Measurements from ENCODE around the gene CNTN5. TPM values are rescaled to one million over a fixed set of nuclear protein-coding genes. Genes with fewer than 3 reads are reported as not detected.

The CNTN5 gene
- total RNA-seq, 1 experiment from 2014 or later: not detected

DNA sequence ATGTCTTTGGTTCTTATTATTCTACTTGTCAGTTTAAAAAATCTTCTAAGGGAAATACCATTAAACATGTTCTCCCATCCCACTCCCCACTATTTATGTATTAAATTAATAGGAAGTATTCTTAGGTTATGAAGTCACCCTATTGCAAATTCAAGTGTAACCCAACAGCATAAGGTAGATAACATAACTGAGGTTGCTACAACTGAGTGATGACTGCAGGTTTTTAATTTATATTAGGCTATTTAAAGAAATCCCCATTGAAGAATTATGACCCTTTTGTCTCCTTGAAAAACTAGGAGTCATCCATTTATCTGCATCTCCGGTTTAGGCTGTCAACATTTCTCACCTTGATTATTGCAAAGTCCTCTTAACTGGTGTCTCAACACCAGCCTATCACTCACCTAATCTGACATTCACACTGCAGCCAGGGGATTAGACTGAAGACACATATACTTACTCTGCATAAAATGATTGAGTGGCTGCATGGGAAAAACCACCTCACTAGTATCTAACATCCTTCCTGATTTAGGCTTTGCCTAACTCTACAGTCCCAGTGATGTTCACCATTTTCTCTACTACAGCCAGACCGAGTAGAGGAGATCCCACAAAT, 649.4 kb downstream of the CNTN5 start:
- H3K4me3 ChIP-seq (ENCODE audit: low read length): no peak overlapping the region
- no TSS peak for BruUV-seq (replicated peaks)
- CTCF ChIA-PET: no interaction called here
- 0 out of 2 replicates have a peak, but pooled peaks cover 2% of the 10 kb centered on the region for H3K9me2 ChIP-seq (replicated peaks; ENCODE audit: low read length)
- ATAC-seq: no peak
- H4K20me1 ChIP-seq (ENCODE audit: low read length): no peaks in the 10 kb centered on the region
- no peaks in the 10 kb centered on the region for H3K79me2 ChIP-seq (ENCODE audit: low read length)
- no peak overlapping the region for H3K4me2 ChIP-seq (ENCODE audit: low read length)
- no peak overlapping the region for H3K27ac ChIP-seq (ENCODE audit: low read length)
- H3K9me3 ChIP-seq (ENCODE audit: low read length): no peaks in the 10 kb centered on the region
- no peaks in the 10 kb centered on the region for H3F3A ChIP-seq (ENCODE audit: low read length, unreplicated experiment)
- H3K36me3 ChIP-seq (ENCODE audit: low read depth, low read length): no peaks in the 10 kb centered on the region
- DNase-seq: no peak
- H2AFZ ChIP-seq (ENCODE audit: low read length): no peak overlapping the region
- TF ChIP-seq EZH2 (IDR thresholded peaks at IDR 0.05; ENCODE audit: low read length, unreplicated experiment) (no peak), EZH2phosphoT487 (IDR thresholded peaks at IDR 0.05; ENCODE audit: borderline replicate concordance, low read length) (no peak)
- TF ChIP-seq, protein P1, sequence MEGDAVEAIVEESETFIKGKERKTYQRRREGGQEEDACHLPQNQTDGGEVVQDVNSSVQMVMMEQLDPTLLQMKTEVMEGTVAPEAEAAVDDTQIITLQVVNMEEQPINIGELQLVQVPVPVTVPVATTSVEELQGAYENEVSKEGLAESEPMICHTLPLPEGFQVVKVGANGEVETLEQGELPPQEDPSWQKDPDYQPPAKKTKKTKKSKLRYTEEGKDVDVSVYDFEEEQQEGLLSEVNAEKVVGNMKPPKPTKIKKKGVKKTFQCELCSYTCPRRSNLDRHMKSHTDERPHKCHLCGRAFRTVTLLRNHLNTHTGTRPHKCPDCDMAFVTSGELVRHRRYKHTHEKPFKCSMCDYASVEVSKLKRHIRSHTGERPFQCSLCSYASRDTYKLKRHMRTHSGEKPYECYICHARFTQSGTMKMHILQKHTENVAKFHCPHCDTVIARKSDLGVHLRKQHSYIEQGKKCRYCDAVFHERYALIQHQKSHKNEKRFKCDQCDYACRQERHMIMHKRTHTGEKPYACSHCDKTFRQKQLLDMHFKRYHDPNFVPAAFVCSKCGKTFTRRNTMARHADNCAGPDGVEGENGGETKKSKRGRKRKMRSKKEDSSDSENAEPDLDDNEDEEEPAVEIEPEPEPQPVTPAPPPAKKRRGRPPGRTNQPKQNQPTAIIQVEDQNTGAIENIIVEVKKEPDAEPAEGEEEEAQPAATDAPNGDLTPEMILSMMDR (conservative IDR thresholded peaks at IDR 0.05; ENCODE audit: low read depth, low read length): no peak
- no peak overlapping the region for H3K9ac ChIP-seq (ENCODE audit: low read length)
- POLR2A ChIA-PET (ENCODE audit: unreplicated experiment): interaction anchor here (0.6 kb wide), 1 partner anchor 17 kb away, joined by 4 read pairs; no protein-coding TSS in a partner anchor
- H3K27me3 ChIP-seq (ENCODE audit: low read length): no peaks in the 10 kb centered on the region
- intact Hi-C loops (cut with micrococcal nuclease): no loop called here
- H3K4me1 ChIP-seq (ENCODE audit: insufficient read depth, low read length): no peaks in the 10 kb centered on the region

DNA sequence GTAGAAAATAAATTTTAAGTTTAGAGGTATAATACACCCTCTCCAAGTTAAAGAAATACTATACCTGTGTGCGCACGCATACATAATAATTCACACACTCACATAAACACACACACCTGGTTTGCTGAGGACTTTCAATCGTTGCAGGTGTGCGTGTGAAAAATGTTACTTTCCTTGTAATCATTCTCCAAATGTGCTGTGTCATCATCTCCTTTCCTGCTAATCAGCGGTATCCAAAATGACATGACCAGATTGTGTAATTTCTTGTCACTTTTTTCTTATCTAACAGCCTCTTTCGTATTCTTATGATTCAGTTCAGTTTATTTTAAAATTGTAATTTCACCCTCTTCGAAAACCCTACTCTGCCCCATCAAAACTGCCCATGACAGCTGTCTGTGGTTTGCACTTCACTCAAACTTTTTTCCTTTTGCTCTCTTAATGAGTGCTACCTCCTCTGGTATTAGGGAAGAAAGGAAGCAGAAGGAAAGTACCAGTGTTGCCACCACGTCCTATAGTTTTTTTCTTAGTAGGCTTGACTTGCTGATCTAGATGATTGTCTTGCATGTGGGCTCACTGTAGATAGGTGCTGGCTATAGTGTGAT, 651.2 kb downstream of the CNTN5 start:
- Histone ChIP-seq H3K4me3 (ENCODE audit: low read length) (no peak overlapping the region), H3K4me1 (ENCODE audit: insufficient read depth, low read length) (no peaks in the 10 kb centered on the region), H3K27ac (ENCODE audit: low read length) (no peak overlapping the region), H3K36me3 (ENCODE audit: low read depth, low read length) (no peaks in the 10 kb centered on the region), H3K9me2 (replicated peaks; ENCODE audit: low read length) (0 out of 2 replicates have a peak, but pooled peaks cover 2% of the 10 kb centered on the region), H3K79me2 (ENCODE audit: low read length) (no peaks in the 10 kb centered on the region), H3K9me3 (ENCODE audit: low read length) (no peaks in the 10 kb centered on the region), H3K27me3 (ENCODE audit: low read length) (no peaks in the 10 kb centered on the region), H2AFZ (ENCODE audit: low read length) (no peak overlapping the region), H3K9ac (ENCODE audit: low read length) (no peak overlapping the region), H3K4me2 (ENCODE audit: low read length) (no peak overlapping the region), H3F3A (ENCODE audit: low read length, unreplicated experiment) (no peaks in the 10 kb centered on the region), H4K20me1 (ENCODE audit: low read length) (no peaks in the 10 kb centered on the region)
- no TSS peak for BruUV-seq (replicated peaks)
- TF ChIP-seq EZH2 (IDR thresholded peaks at IDR 0.05; ENCODE audit: low read length, unreplicated experiment): no peak
- TF ChIP-seq EZH2phosphoT487 (IDR thresholded peaks at IDR 0.05; ENCODE audit: borderline replicate concordance, low read length): no peak
- TF ChIP-seq, protein P1 (conservative IDR thresholded peaks at IDR 0.05; ENCODE audit: low read depth, low read length): no peak
- DNase-seq: no peak
- intact Hi-C loops (cut with micrococcal nuclease): no loop called here
- ChIA-PET POLR2A (ENCODE audit: unreplicated experiment) (no interaction called here), CTCF (no interaction called here)
- no peak for ATAC-seq

DNA sequence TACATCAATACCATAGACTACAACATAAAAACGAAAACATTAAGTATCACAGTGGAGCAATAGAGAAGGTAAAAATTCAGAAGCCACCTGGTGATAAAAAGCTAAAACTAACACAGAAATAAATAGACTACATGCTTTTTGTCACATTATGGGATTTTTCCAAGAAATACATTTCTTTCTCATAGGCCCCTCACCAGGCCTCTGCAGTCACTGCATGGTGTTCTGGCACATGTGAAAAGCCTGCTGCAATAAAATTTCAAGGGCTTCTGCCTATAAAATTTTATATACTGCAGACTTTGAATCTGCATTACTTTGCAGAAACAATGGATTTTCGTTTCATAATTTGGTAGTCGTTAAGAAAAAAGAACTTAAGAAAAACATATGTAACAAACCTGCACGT, 655.5 kb downstream of the CNTN5 start:
- H3K4me1 ChIP-seq (ENCODE audit: insufficient read depth, low read length): no peaks in the 10 kb centered on the region
- TF ChIP-seq EZH2 (IDR thresholded peaks at IDR 0.05; ENCODE audit: low read length, unreplicated experiment) (no peak), EZH2phosphoT487 (IDR thresholded peaks at IDR 0.05; ENCODE audit: borderline replicate concordance, low read length) (no peak)
- TF ChIP-seq, protein P1 (conservative IDR thresholded peaks at IDR 0.05; ENCODE audit: low read depth, low read length): no peak
- BruUV-seq (replicated peaks): no TSS peak
- no peaks in the 10 kb centered on the region for H3K9me3 ChIP-seq (ENCODE audit: low read length)
- H3K27me3 ChIP-seq (ENCODE audit: low read length): peaks cover 6% of the 10 kb centered on the region; the same call in 1 of the 2 replicates
- no peak overlapping the region for H3K4me2 ChIP-seq (ENCODE audit: low read length)
- ATAC-seq (no peak), DNase-seq (no peak)
- H2AFZ ChIP-seq (ENCODE audit: low read length): no peak overlapping the region
- H3F3A ChIP-seq (ENCODE audit: low read length, unreplicated experiment): no peaks in the 10 kb centered on the region
- intact Hi-C loops (cut with micrococcal nuclease): no loop called here
- no peaks in the 10 kb centered on the region for H4K20me1 ChIP-seq (ENCODE audit: low read length)
- H3K4me3 ChIP-seq (ENCODE audit: low read length): no peak overlapping the region
- no peak overlapping the region for H3K9ac ChIP-seq (ENCODE audit: low read length)
- H3K27ac ChIP-seq (ENCODE audit: low read length): no peak overlapping the region
- no peaks in the 10 kb centered on the region for H3K36me3 ChIP-seq (ENCODE audit: low read depth, low read length)
- H3K79me2 ChIP-seq (ENCODE audit: low read length): no peaks in the 10 kb centered on the region
- ChIA-PET POLR2A (ENCODE audit: unreplicated experiment) (no interaction called here), CTCF (no interaction called here)
- no peaks in the 10 kb centered on the region for H3K9me2 ChIP-seq (replicated peaks; ENCODE audit: low read length)
